HL-60 (cell line): ENCODE results near the gene PHC2.

Source experiments
- DNase-seq, 2 experiments: peaks; one replicate each; pipeline ENCODE4 v3.0.0-alpha.2; 2010 to 2020; ENCODE audit warnings: low read depth in 1 of 2, low spot score in 1 of 2
- H3K27ac ChIP-seq: fragments of 250-450 bp; sonication (Bioruptor Pico); replicated peaks from 2 replicates; pipeline ENCODE4 v1.5.1; 2020; ENCODE audit warnings: mild to moderate bottlenecking, moderate library complexity
- H3K27me3 ChIP-seq: fragments of 250-450 bp; sonication (Bioruptor Pico); 2 replicates; pipeline ENCODE4 v1.5.1; 2021; ENCODE audit warnings: mild to moderate bottlenecking, moderate library complexity; ENCODE audit not compliant: insufficient read depth, poor library complexity, severe bottlenecking
- H3K4me3 ChIP-seq: replicated peaks from 2 replicates; pipeline ENCODE4 v1.5.1; 2011; ENCODE audit warnings: mild to moderate bottlenecking, control low read depth, low read length; ENCODE audit not compliant: insufficient read depth
- GABPA ChIP-seq: IDR thresholded peaks from 2 replicates; pipeline ENCODE4 v1.6.1; 2012; ENCODE audit warnings: low read depth
- POLR2AphosphoS5 ChIP-seq: IDR thresholded peaks from 2 replicates; pipeline ENCODE4 v1.6.1; 2012; ENCODE audit warnings: low read depth
- SPI1 ChIP-seq: IDR thresholded peaks from 2 replicates; pipeline ENCODE4 v1.6.1; 2012; ENCODE audit warnings: low read depth, mild to moderate bottlenecking, borderline replicate concordance
- TF ChIP-seq, protein P1 (sequence below): IDR thresholded peaks from one replicate; pipeline ENCODE4 v1.5.1; 2011; ENCODE audit warnings: low read length, control low read depth, inconsistent platforms; ENCODE audit not compliant: insufficient read depth
- TF ChIP-seq, protein P2 (sequence below): IDR thresholded peaks from 2 replicates; pipeline ENCODE4 v1.6.1; 2012; ENCODE audit warnings: low read depth; ENCODE audit not compliant: insufficient replicate concordance

PHC2 gene

DNA sequence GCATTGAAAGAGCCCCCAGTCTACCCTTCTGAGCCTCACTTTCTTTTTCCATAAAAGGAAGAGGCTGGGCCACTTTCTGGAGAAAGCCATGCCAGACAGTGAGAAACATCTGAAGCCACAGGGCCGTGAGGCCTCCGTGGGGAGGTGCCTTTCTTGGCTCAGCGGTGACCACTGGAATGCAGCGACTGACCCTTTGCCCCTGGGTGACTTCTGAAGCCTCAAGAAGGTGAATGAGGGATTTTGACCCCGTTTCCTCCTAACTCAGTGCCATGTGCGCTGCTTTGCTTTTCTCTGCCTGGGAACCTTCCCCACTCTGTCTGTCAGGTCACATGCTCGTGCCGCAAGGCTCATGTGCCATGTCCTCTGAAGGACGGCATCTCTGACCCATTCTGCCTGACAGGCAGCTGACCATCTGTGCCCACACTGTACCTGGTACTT lies 65.3 kb downstream of the PHC2 start:
- Histone ChIP-seq H3K4me3 (no peak overlapping the region), H3K27me3 (no peaks in the 10 kb centered on the region), H3K27ac (no peak overlapping the region)
- no peak for TF ChIP-seq SPI1
- TF ChIP-seq, protein P1, sequence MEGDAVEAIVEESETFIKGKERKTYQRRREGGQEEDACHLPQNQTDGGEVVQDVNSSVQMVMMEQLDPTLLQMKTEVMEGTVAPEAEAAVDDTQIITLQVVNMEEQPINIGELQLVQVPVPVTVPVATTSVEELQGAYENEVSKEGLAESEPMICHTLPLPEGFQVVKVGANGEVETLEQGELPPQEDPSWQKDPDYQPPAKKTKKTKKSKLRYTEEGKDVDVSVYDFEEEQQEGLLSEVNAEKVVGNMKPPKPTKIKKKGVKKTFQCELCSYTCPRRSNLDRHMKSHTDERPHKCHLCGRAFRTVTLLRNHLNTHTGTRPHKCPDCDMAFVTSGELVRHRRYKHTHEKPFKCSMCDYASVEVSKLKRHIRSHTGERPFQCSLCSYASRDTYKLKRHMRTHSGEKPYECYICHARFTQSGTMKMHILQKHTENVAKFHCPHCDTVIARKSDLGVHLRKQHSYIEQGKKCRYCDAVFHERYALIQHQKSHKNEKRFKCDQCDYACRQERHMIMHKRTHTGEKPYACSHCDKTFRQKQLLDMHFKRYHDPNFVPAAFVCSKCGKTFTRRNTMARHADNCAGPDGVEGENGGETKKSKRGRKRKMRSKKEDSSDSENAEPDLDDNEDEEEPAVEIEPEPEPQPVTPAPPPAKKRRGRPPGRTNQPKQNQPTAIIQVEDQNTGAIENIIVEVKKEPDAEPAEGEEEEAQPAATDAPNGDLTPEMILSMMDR: no peak
- no peak for TF ChIP-seq POLR2AphosphoS5
- TF ChIP-seq GABPA: no peak
- TF ChIP-seq, protein P2, sequence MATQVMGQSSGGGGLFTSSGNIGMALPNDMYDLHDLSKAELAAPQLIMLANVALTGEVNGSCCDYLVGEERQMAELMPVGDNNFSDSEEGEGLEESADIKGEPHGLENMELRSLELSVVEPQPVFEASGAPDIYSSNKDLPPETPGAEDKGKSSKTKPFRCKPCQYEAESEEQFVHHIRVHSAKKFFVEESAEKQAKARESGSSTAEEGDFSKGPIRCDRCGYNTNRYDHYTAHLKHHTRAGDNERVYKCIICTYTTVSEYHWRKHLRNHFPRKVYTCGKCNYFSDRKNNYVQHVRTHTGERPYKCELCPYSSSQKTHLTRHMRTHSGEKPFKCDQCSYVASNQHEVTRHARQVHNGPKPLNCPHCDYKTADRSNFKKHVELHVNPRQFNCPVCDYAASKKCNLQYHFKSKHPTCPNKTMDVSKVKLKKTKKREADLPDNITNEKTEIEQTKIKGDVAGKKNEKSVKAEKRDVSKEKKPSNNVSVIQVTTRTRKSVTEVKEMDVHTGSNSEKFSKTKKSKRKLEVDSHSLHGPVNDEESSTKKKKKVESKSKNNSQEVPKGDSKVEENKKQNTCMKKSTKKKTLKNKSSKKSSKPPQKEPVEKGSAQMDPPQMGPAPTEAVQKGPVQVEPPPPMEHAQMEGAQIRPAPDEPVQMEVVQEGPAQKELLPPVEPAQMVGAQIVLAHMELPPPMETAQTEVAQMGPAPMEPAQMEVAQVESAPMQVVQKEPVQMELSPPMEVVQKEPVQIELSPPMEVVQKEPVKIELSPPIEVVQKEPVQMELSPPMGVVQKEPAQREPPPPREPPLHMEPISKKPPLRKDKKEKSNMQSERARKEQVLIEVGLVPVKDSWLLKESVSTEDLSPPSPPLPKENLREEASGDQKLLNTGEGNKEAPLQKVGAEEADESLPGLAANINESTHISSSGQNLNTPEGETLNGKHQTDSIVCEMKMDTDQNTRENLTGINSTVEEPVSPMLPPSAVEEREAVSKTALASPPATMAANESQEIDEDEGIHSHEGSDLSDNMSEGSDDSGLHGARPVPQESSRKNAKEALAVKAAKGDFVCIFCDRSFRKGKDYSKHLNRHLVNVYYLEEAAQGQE: no peak
- no peak for DNase-seq

DNA sequence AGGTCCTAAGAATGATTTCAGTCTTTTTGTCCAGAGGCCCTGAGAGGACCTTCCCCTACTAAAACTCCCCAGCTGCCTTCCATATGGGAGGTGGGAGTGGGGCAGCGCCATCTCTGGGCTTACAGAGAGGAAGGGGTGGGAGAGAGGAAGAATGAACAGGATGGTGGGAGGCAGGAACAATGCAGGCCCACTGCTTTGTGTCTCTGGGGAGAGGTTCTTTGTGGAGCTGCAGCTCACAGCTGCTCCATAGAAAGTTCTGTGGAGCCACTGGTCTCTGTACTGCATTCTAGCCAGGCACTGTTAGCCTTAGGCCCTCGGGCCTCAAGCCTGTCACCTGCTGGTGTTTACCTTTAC lies 66.4 kb downstream of the PHC2 start:
- no peak overlapping the region for H3K4me3 ChIP-seq
- no peak for TF ChIP-seq GABPA
- TF ChIP-seq, protein P1: no peak
- no peak for TF ChIP-seq POLR2AphosphoS5
- TF ChIP-seq, protein P2: no peak
- TF ChIP-seq SPI1: no peak
- no peak for DNase-seq
- H3K27ac ChIP-seq: no peak overlapping the region
- H3K27me3 ChIP-seq: no peaks in the 10 kb centered on the region

DNA sequence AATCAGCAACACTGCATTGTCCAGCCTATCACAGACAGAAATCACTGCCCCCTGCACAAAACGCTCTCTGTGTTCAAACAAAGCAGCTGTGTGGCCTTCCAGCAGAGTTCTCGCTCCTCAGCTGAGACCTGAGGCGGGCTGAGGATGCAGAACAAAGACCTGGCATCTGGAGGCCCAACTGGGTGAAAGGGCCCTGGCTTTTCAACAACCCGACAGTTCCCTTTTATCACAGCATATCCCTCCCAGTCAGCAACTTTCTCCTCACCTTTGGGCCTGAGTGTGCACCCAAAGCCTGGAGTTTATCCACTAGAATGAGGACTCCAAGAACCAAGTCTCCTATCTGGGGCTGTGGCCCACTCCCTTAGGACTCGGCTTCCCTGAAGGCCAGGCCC lies 67.4 kb downstream of the PHC2 start:
- H3K27me3 ChIP-seq: no peaks in the 10 kb centered on the region
- TF ChIP-seq, protein P1: no peak
- TF ChIP-seq, protein P2: no peak
- TF ChIP-seq SPI1: no peak
- DNase-seq: no peak
- H3K27ac ChIP-seq: no peak overlapping the region
- H3K4me3 ChIP-seq: no peak overlapping the region
